CD4-positive, alpha-beta T cell treated with Interferon gamma for 1 hour (primary cell): ENCODE measurements around the gene SMCR8.
"Not testable (repeated sequence)": the region's sequence is repeated elsewhere in the genome, so short reads cannot be mapped to it uniquely, and the experiment has no call there.

Experiments used
- DNase-seq: peaks from one replicate; pipeline ENCODE4 v3.0.0-alpha.2; 2020

SMCR8 gene

GRCh38 chr17:18319604-18320256 is 4.6 kb downstream of the SMCR8 start:
- no peak for DNase-seq

- DNase-seq: no peak
These were observed 5.2 kb downstream of the SMCR8 start for GRCh38 chr17:18320301-18320700.

DNA sequence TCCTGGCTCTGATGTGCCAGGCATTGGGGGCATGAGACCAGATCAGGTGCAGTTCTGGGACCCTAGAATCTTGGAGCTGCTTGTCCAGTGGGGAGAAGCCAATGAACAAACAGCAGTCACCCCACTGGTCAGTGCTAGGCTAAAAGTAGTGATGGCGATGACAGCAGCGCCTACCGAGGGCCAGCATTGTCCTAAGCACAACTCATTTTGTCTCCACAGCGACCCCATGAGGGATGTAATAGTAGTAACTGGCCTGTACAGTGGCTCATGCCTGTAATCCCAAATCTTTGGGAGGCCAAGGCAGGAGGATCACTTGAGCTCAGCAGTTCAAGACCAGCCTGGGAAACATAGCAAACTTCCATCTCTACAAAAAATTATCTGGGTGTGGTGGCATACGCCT is 6.2 kb downstream of the SMCR8 start:
- no peak for DNase-seq

- no peak for DNase-seq
These were observed 7.4 kb downstream of the SMCR8 start for GRCh38 chr17:18322522-18322921.

- no peak for DNase-seq
These were observed 7.9 kb downstream of the SMCR8 start for GRCh38 chr17:18323007-18323406.

DNA sequence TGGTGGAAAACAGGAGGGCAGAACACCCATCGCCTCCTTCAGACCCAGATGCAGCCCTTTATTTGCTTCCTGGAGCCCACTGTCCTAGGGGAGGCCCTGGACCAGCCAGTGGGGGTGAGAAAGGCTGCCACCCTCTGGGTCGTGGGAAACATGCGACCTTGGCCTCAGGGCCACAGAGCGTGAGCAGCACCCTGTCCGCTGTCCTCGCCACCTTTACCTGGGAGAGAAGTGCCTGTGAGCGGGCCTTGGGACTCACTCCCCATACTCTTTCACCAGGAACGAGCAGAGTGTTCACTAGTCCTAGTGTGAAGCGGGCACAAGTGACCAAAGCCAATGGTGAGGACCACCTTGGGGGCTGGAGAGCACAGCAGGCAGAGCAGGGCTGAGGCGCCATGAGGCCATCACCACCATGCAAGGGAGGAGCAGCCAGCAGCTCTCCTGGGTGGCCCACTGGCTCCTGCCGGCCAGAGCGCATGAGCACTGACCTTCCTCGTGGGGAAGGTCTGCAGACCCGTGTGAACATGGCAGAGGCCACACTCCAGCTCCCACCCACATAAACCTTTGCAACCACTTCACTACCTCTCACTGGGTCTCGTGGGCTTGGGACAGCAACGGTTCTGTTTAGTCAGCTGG is 8.5 kb downstream of the SMCR8 start:
- no peak for DNase-seq

DNA sequence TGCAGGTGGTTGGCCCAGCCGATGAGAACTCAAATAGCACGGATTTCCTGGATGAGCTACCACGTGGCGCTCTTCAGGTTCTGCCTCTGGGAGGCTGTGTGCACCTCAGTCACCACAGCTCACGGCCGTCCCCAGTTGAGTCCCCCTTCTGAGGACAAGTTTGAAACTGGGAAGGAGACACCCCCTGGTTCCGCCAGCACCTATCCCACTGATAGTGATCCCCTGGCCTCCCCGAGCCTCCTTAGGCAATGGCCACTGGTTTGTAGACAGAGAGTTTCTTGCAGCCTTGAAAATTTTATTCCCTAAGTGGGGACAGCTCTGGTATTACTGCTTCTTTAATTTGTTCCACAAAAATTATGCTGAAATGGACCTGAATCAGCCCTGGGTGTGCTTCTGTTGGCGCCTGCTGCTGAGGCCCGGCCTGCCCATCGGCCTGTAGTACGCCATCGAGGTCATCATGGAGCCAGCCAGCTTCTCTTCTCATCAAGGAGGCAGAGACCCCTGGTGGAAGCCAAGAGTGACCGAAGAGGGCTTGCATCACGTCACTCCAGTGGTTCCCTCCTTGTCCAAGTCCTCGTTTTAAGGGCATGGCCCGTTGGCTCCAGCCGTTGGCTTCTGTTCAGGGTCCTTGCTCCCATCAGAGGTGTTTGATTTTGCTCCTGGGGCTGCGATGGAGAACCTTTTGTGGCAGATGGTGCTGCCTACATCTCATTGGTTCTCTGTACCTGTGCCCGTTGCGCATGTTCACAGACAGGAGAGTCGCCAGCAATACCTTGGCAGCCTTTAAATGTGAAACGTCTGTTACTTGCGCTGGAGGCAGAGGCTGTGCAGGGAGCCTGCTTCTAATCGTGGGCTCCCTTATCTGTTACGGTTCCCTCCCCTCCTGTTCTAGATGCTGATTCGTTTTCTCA is 9.3 kb downstream of the SMCR8 start:
- no peak for DNase-seq

DNA sequence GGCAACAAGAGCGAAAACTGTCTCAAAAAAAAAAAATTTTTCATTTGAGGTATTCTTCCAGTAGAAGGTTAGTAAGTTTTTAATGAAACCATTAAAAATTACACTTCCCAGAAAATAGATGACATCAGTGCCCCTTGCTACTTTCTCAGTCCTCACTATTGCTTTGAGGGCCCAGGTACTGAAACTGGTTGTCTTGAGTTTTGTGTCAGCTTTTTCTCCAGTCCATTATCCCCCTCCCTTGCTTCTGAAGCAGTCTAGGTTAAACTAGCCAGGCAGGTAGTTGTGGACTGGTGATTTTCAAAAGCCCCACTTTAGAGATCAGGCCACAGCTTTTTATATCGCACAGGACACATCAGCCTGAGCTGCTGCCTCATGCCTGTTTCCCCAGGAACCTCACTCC is 10.9 kb downstream of the SMCR8 start:
- no peak for DNase-seq

- no peak for DNase-seq
These were observed 11.5 kb downstream of the SMCR8 start for GRCh38 chr17:18326572-18326971.

DNA sequence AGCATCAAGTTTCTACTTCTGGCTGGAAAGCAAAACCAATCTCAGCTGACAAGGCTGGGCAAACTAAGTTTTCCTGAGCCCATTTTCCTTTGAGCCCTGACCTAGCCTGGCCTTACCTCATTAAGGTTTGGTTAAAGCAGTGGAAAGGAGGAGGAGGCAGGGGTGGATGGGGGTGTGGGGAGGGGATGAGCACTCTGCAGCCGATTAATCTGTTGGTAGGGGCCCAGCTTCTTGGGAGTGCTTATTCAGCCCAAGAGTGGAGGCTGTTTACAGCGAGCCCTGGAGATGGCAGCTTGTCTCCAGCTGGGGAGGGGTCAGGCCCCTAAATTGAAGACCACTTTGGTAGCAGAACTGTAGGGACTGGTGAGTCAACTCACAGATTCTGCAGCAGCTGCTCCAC is 12.0 kb downstream of the SMCR8 start:
- DNase-seq: no peak

DNA sequence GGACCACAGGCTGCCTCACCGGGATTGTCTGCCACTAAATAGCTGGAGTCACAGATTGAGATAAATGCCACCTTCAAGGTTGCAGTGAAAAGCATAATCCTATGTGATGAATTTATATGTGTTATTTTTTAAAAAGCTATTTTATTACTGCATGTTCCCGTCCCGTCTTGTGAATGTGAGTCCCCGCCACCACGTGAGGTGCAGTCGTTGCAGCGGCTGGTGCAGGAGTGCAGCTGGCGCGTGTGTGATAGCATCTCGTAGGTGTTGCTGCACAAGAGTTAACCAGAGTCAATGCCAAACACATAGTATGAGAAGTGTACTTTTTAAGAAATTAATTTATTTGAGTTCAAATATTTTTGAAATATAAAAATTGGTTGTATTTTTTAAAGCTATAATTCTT is 12.5 kb downstream of the SMCR8 start:
- DNase-seq: no peak

DNA sequence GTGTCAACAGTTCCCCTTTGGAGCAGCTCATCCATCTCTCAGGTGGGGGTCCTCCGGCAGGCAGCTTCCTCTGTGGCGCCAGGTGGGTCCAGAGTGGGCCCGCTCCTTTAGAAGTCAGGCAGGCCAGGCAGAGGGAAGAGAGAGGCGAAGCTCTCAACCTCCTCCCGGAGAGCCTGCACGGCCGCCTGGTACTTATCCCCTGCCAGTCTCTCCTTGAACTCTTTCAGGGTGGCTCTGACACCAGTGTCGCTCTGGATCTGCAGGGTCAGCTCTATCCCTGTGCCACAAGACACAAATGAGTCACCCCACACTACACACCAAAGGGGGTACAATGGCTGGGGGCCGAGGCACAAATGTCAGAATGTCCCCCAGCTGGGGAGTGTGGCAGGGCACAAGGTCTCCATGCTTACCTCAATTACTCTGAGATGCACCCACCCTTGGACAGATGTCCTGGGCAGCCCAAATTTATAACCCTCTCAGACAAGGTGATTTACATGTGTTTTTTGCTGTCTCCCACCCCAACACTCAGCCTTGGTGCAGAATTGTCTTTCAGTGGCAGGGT is 13.6 kb downstream of the SMCR8 start:
- DNase-seq: no peak

GRCh38 chr17:18331879-18332278 is 16.8 kb downstream of the SMCR8 start:
- no peak for DNase-seq

DNA sequence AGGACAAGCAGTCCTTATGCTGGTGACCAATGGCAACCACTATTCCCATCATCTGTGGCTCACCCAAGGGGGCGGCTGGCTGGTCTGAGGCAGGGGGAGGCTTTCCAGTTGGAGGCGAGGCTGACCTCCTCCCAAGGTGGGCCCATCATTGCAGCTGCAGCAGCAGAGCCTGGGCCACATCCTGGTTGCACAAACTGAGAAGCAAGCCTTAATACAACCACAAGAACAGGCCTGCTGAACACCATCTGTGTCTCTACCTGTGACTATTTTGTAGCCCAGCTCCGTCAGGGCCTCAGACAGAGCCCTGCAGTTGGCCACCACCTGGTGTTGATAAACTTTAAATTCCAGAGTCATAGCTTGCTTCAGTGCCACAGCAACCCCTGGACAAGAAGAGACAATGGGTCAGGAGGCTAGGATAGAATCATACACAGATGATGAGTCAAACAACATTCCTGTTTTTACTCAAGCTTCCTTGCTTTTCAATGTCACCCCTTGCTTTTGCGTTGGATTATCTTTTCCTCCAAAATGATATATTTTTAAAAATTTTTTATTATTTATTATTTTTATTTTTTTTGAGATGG is 17.9 kb downstream of the SMCR8 start:
- no peak for DNase-seq

DNA sequence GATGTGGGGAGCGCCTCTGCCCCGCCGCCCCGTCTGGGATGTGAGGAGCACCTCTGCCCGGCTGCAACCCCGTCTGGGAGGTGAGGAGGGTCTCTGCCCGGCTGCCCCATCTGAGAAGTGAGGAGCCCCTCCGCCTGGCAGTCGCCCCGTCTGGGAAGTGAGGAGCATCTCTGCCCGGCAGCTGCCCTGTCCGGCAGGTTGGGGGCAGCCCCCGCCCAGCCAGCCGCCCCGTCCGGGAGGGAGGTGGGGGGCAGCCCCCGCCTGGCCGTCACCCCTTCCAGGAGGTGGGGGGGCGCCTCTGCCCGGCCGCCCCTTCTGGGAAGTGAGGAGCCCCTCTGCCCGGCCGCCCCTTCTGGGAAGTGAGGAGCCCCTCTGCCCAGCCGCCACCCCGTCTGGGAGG is 23.1 kb downstream of the SMCR8 start:
- not testable (repeated sequence) for DNase-seq

- no peak for DNase-seq
These were observed 24.8 kb downstream of the SMCR8 start for GRCh38 chr17:18339933-18340332.

- DNase-seq: no peak
These were observed 28.9 kb downstream of the SMCR8 start for GRCh38 chr17:18344021-18344420.

GRCh38 chr17:18353541-18353940 is 38.4 kb downstream of the SMCR8 start:
- no peak for DNase-seq

GRCh38 chr17:18356624-18357023 is 41.5 kb downstream of the SMCR8 start:
- no peak for DNase-seq

DNA sequence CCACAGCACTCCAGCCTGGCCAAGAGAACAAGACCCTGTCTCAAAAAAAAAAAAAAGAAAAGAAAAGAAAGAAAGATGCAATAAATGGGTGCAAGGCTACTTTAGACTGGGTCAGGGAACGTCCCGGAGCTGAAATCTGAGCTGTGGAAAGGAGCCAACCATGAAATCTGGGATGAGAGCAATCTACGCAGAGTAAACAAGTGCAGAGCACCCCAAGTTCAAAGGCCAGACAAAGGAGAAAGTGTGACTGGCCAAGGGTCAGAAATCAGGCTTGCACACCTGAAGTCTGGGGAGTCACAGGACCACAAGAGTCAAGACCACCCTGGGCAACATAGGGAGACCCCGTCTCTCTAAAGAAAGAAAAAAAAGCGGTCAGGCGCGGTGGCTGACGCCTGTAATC is 45.4 kb downstream of the SMCR8 start:
- no peak for DNase-seq

DNA sequence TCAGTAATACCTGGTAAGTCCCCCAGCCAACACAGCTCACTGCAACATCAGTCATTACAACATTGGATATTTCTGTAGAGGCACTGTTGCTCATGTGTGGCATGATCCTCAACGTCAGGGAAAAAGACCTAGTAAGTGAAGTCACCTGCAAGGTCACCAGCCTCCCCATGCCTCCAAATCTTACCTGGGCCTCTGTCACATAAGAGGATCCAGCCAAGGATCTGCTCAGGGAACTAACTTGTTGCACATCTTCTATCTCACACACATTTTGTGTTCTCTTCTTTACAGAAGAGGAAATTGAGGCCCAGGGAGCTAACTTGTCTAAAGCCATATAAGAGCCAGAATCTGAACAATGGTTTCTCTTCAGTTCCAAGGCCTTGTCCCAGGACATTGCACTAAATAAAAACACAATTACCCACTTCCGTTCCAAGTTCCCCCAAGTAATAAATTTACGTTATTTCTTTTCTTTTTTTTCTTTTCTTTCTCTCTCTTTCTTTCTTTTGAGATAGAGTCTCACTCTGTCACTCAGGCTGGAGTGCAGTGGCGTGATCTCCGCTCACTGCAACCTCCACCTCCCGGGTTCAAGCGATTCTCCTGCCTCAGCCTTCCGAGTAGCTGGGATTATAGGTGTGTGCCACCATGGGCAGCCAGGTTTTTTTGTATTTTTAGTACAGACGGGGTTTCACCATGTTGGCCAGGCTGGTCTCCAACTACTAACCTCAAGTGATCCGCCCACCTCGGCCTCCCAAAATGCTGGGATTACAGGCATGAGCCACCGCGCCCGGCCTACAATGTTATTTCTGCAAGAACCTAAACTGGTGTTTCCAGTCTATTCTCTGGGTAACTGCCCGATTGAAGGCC is 47.0 kb downstream of the SMCR8 start:
- DNase-seq: no peak

- no peak for DNase-seq
These were observed 47.6 kb downstream of the SMCR8 start for GRCh38 chr17:18362698-18363100.
